Esophagus squamous epithelium (tissue), 4 donors: ENCODE results near the gene CFB.

ENCODE experiments used
- CTCF ChIP-seq, 6 experiments: fragments of 450-650 bp in 4 of 6; fragments of 200-600 bp in 2 of 6; sonication (generic) in 2 of 6; IDR thresholded peaks; one replicate each; pipeline ENCODE4 v1.5.1; 2016 to 2019; ENCODE audit warnings: antibody characterized with exemption in 6 of 6, mild to moderate bottlenecking in 4 of 6, moderate library complexity in 4 of 6
- POLR2A ChIP-seq, 4 donors: fragments of 450-650 bp; IDR thresholded peaks; one replicate each; pipeline ENCODE4 v1.6.1; 2017; ENCODE audit warnings: antibody characterized with exemption in 4 of 4, mild to moderate bottlenecking in 4 of 4, moderate library complexity in 3 of 4

GRCh38 chr6:31920811-31921210 lies 25.1 kb upstream of the CFB start:
- no peak for TF ChIP-seq POLR2A (IDR thresholded peaks at IDR 0.05)
- no peak for TF ChIP-seq CTCF (IDR thresholded peaks at IDR 0.05)
